UCSD-AML1 (cell line): ENCODE data around the gene RRAD.
"Not testable (repeated sequence)": the region's sequence is repeated elsewhere in the genome, so short reads cannot be mapped to it uniquely, and the experiment has no call there.

Experiments used
- DNase-seq: peaks from one replicate; lab custom pipeline; 2025; ENCODE audit not compliant: unreplicated experiment; lab: John Stamatoyannopoulos, UW

RRAD gene

DNA sequence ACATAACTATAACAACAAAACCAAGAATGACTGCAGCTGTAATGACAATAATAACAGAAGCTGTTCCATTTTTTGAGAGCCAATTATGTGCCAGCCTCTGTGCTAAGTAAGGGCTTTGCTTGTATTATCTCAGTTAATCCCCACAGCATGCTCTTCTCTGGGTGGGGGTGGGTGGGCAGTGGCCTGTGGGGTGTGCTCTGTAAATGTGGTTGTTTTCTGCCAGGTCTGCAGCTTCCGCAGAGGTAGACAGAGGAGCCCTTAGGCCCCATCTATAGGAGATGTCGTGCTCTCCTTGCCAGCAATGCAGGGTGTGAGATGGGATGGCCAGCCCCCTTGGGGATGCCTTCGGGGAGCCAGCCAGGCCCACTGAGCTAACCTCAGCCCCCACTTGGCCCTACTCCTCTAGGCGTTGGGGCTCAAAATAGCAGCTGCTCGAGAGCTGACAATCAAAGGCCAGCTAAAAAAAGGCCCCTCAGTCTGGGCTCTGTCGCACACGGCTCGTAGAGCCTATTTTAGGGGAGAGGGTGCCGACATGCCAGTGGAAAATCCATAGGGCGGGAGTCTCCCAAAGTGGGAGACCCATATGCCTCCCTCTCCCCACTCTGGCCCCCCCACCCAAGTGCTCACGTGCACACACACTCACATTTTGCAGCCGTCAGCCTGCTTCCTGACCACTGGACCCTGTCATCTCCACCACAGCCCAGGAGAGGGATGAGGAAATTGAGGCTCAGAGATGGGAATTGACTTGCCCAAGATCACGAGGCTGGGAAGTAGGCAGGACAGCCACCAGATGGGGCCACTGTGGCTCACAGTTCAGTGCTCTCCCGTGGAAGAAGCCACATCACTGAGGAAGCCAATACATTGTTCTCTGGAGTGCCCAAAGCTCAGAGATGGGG lies 22.4 kb downstream of the RRAD start:
- no peak for DNase-seq

DNA sequence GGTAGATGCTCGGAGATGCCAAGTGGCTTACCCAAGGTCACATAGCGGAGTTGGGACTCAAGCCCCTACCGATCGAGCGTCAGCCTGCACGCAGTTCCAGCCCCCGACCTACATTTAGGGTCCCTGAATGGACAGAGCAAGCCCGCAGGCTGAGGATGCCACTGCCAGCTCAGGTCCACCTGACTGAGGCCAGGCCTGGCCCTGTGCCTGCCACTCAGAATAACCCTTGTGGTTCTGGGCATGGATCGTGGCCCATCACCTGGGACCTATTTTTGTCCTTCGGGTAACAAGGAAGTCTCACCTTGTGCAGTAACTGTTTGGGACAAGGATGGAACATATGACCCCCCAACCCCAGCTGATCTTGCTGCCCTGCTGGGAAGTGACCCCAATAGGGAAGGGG lies 23.7 kb downstream of the RRAD start:
- no peak for DNase-seq

DNA sequence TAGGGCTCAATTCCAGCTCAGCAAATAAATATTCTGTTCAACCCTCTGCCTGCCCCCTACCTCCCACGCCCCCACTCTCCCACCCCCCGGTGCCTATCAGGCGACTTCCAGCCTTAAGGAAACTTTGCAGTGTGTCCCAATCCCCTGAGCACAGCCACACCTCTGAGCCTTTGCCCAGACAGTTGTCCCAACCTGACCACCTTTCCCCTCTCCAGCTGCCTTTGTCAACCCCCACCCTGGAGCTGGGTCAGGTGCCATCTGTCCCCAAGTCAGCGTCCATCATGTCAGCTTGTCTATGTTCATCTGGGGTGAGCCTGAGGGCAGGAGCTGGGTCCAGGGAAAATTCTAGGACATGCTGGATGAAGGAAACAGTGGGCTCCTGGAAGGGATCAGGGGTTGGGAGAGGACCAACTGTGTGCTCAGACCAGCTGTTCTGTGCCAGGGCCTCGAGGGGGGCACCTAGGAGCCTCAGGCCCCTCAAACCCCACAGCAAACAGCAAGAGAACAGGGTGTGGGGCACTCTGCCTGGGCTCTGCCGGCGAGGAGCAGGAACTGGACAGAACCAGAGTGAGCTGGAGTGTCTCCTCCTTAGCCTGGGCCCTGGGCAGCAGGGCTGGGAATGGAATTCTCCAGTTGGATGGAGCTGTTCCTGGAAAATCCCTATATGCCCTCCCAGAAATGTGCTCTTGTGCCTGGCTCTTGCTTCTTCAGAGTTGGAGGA lies 24.5 kb downstream of the RRAD start:
- no peak for DNase-seq

DNA sequence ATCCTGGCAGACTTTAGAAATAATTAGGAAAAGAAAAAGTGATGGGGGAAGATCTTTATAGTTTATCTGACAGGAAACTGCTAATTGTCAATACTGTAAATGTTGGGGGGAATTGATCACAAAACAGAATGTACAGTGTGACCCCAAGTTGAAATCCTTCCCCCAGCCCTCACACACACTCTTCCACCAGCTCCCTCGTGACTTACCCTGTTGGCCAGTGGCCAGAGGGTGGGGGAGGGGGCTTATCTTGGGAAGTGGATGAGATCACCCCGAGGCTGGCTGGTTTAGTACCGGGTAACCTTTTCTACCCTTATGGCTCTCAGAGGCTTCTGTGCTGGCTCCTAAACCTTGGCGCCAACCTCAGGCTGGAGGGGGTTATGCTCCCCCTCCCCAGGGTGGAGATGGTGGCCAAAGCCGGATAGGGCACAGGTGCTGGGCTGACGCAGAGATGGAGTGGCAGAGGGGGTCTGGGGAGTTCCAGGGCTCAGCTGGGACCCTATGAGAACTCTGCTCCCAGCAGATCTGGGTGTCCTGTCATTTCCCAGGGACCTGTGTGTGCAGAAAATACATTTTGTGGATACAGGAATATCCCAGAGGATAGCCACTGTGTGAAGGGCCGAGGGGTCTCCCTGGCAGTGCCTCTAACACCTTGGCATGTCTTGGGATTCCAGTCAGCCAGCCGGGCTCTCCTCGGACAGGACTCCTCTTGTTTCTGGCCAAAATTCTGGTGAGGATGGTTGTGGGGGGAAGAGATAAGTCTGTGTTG lies 25.2 kb downstream of the RRAD start:
- peak; percentile 71 for DNase-seq

DNA sequence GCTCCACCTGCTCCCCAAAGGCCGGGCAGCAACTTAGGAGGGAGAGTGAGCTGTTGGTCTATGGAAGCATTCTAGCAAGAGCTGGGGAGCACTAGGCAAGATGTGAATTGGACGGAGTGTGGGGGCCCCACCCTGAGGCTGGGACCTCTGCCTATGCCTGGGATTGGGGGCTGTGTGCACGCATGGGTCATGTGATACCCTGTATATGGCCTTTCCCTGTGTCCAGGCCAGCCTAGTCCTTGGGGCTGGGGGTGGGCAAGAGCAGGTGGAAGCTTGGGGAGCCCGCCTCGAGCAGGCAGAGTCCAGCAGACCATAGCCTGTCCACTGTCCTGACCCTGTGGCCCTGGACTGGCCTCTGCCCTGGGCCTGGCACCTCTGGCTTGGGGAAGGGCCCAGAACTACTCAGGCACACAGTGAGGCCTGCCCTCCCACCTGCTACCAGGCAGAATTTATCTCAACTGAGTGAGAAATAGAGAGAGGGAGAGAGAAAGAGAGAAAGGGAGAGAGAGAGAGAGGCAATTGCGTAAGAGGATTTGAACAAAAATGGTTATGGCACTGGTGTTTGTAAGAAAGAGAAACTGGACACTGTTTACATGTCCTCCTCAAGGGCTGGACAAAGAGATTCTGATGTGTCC lies 25.9 kb downstream of the RRAD start:
- DNase-seq, result no peak

DNA sequence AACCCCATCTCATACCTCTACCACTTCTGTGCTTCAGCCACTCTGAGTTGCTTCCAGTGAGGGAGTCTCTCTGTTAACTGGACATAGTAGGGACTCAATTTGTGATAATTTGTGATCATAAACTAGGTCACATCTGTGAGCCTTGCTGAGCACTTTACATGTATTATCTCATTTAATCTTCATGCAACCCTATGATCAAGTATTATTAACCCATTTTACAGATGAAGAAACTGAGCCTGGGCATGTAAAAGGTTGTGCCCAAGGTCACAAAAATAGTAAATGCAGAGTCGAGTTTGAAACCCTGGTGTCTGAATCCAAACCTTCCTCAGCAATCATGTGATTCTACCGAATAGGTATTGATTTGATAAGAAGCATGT lies 26.4 kb downstream of the RRAD start:
- no peak for DNase-seq

DNA sequence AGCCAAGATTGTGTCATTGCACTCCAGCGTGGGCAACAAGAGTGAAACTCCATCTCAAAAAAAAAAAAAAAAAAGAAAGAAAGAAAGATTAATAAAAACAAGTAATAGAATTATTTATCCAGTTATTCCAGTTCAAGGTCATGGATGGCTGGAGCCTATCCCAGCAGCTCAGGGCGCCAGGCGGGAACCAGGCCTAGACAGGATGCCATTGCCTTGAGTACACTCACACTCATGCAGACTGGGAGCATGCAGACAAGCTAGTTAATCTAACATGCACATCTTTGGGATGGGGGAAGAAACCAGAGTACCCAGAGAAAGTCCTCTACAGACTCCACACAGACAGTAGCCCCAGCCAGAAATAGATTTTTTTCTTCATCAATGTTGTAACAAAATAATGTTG lies 27.1 kb downstream of the RRAD start:
- DNase-seq, result no peak

DNA sequence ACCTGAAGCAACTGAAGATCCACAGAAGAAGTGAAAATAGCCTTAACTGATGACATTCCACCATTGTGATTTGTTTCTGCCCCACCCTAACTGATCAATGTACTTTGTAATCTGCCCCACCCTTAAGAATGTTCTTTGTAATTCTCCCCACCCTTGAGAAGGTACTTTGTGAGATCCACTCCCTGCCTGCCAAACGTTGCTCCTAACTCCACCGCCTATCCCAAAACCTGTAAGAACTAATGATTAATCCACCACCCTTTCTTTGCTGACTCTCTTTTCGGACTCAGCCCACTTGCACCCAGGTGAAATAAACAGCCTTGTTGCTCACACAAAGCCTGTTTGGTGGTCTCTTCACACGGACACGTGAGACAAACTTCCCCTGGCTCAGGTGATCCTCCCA lies 28.7 kb downstream of the RRAD start:
- DNase-seq, result not testable (repeated sequence)

DNA sequence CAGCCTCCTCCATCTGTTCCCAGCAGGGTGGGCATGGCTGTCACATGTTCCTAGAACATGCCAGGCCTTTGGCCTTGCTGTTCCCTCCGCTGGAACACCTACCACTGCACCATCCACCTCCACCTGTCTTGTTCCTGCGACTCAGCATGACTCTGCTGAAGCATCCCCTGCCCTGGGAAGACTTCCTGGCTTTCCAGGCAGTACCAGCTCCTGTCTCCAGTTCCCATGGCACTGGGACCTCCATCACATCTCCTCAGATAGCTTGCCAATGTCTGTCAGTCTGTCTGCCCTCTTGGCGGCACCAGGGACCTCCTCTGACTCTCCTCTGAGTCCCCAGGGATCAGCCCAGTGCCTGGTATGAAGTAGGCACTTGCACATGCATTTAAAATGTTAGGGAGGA lies 29.3 kb downstream of the RRAD start:
- no peak for DNase-seq

DNA sequence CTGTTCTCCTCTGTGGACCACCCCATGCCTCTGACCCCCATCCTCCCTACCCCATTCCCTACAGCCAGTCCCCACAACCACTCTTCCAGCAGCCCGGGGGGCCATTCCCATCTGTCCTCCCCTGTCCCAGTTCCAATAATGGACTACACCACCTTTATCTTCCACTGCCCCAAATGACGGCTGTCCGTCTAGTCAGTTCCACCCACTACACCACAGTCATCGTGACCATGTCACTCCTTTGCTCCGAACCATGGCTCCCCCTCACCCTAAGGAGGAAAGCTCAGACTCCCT lies 29.7 kb downstream of the RRAD start:
- no peak for DNase-seq

DNA sequence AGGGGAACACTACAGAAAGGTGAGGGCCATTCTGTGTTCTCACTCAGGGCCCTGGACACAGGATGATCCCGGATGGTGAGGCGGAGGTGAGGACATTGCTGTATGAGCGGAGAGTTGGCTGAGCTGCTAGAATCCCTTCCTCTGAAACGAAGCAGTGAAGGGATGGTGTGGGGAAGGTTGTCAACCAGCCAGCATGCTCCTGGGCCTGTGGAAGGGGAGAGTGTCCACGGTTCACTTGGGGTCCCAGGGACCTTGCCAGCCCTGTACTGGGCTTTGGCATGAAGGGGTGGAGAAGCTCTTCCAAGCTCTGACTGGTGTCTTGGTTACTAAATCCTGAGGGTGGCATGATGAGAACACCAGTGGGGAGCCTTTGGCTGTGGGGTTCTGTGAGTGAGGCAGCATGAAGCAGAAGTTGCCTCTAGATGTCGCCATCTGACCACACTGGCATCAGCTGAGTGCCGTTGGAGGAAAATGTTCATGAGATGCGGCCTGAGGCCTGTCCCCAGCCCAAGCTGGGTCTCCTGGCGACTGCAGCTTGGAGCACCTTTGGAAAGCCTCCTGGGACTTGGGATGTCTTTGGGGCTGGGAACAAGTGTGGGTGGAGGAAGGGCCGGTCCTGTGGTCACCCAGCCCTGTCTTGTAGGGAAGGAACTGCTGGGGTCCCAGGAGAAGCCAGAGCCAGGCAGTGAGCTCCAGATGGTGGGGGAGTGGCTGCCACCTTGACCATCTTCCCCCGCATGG lies 30.2 kb downstream of the RRAD start:
- DNase-seq, result peak; percentile 64

DNA sequence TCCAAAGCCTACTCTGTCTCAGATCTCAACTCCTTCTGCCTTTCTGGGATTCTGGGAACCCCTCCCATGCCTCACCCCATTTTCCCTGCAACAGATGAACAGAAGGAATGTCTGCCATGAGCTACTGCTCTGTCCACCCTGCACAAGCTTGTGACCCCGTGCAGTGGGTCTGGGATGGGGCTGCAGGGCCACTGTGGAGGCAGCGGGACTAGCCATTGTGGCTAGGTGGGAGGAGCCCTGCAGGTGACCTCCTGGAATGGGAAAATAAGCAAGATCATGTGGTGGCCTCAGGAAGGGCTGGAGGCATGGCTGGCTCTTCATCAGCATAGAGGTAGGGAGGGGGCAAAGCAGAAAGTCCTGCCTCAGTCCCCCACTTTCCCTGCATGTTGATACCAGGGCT lies 31.3 kb downstream of the RRAD start:
- no peak for DNase-seq

DNA sequence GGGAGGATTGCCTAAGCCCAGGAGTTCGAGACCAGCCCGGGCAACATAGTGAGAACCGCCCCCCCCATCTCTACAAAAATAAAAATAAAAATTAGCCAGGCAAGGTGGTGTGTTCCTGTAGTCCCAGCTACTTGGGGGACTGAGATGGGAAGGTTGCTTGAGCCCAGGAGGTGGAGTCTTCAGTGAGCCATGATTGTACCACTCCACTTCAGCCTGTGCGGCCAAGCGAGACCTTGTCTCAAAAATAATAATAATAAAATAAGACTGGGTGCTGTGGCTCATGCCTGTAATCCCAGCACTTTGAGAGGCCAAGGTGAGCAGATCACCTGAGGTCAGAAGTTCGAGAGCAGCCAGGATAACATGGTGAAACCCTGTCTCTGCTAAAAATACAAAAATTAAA lies 33.5 kb downstream of the RRAD start:
- DNase-seq, result no peak

DNA sequence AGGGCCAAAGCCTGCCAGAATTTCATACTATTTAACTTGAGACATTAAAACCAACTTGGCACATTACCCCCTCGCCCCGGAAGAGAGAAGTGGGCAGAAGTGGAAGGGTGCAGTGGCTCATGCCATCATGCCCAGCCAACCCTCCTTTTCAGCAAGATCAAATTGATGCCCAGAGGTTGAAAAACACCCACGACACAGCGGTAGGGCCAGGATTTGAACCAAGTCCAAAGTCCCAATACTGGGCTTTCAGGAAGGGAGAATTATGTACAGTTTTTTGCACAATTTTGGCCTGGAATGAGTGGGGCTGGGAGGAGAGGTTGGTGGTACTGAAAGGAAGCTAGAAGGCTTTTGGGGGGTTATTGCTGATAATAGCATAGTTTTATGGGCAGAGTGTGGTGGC lies 34.0 kb downstream of the RRAD start:
- no peak for DNase-seq

DNA sequence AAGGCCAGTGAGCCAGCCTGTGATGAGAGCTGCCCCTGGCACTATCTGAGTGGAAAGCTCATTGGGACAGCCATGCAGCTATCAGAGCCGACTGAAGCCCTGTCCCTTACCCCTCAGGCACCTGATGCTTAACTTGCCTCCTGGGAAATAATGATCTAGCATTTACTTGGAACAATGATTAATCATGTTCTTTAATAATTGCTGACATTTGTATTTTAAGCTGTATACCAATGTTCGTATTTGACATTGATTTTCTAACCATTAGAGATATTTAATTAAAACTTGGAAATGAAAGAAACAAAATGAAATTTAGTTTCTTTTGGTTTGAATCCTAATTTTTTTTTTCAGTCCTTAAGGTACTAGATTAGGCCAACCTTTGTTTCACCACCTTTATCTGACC lies 34.5 kb downstream of the RRAD start:
- no peak for DNase-seq

DNA sequence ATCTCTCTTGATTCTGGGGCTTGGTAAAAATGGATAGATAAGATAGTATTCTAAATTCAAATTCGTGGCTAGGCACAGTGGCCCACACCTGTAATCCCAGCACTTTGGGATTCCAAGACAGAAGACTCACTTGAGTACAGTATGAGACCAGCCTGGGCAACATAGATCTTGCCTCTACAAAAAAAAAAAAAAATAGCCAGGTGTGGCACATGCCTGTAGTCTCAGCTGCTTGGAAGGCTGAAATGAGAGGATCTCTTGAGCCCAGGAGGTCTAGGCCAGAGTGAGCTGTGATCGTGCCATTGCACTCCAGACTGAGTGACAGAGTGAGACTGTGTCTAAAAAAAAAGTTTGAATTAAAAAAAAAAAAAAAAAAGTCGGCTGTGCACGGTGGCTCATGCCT lies 35.7 kb downstream of the RRAD start:
- DNase-seq, result no peak

DNA sequence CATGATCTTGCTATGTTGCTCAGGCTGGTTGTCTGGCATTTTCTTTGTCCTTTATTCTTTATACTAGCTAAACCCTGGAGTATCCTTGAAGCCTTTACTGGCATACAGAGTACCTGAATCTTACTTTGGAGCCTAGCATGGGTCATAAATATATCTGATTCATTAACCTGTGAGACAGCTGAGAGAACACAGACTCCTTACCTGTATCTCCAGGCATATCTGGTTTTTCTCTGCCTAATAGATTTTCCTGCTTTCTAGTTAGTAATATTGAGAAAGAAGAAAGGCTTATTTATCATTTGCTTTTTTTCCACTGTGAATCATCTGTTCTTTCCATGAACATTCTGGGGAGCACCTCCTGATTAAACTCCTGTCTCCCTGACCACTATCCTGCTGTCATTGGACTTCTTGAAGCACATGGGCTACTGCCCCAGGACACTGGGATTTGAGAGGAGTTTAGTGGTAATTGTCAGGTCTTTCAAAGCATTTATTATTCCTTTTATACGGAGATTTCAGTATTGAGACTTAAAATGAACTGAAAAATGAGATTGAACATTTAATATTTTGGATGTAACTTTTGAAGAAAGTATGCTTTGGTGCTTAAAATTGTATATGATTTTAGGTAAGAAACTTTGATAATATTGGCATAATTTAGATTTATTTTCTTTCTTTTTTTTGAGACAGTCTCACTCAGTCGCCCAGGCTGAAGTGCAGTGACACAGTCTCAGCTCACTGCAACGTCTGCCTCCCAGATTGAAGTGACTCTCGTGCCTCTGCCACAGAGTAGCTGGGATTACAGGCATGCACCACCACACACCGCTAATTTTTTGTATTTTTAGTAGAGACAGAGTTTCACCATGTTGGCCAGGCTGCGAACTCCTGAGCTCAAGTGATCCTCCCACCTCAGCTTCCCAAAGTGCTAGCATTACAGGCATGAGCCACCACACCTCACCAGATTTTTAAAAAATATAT lies 36.4 kb downstream of the RRAD start:
- DNase-seq, result no peak

DNA sequence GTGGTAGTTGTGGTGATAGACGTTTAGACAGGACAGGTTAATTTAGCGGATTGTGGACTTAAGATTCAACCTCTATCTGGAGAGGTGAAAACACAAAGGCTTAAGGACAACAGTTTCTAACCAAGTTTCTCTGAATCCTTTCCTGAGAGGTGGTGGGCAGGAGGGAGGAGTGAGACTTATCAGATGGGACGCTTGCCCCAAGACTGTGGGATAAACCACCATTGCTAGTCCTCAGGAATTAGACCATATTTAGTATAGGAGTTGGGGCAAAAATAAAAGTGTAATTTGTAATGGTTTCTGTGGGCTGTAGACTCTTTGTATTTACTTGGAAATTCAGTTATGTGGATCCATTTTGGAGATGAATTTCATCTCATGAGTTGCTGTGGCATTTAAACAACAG lies 38.4 kb downstream of the RRAD start:
- no peak for DNase-seq

DNA sequence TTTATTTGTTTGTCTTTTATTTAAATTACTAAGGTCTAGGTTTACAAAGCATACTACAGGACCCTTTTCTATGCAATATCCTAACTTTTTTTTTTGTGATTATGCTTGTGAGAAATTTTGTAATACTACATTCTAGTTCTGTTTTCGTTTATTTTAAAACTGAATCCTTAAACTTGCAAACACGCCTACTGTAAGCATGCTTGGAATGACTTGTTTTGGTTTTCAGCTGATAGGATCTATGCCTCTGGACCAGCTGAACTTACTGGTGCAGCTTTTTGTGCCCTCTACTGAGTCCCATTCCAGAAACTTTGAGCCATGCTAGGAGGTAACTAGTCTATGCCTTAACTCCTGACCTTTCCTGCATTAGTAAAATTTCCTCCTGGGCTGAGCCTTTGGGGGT lies 39.0 kb downstream of the RRAD start:
- no peak for DNase-seq

DNA sequence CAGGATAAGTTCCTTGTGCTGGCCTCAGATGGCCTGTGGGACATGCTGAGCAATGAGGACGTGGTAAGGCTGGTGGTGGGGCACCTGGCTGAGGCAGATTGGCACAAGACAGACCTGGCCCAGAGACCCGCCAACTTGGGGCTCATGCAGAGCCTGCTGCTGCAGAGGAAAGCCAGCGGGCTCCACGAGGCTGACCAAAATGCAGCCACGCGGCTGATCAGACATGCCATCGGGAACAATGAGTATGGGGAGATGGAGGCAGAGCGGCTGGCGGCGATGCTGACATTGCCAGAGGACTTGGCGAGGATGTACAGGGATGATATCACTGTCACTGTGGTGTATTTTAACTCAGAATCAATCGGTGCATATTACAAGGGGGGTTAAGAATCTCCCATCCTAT lies 39.8 kb downstream of the RRAD start:
- DNase-seq, result no peak
